ENCODE data around the gene PKNOX1.
"Not testable (repeated sequence)": the region's sequence is repeated elsewhere in the genome, so short reads cannot be mapped to it uniquely, and the experiment has no call there.

- TF ChIP-seq CTCF, POLR2A (IDR thresholded peaks at IDR 0.05): not testable (repeated sequence)
Observed at GRCh38 chr21:43068065-43068464, 93.7 kb downstream of the PKNOX1 start.

Data from esophagus squamous epithelium (tissue), 4 donors.